Caco-2 (cell line): Measurements from ENCODE around the gene MLPH. TPM values are rescaled to one million over a fixed set of nuclear protein-coding genes. Genes with fewer than 3 reads are reported as not detected.

Experiments
- BruUV-seq: library from RNA; stranded (reverse); fragments of 400-500 nt; replicated peaks from 2 replicates; lab custom pipeline; 2021; lab: Mats Ljungman, UMichigan
- CTCF ChIA-PET: fragments of 300-600 bp; sonication (Branson Sonifier 250); formaldehyde crosslinking; loops from one replicate; lab custom pipeline; 2022; ENCODE audit warnings: antibody characterized with exemption; lab: Charles Lee
- POLR2A ChIA-PET: fragments of 300-600 bp; sonication (Branson Sonifier 250); formaldehyde crosslinking; loops from one replicate; lab custom pipeline; 2022; ENCODE audit warnings: antibody characterized with exemption; lab: Charles Lee
- DNase-seq, 2 experiments: peaks; one replicate each; pipeline versions ENCODE4 v3.0.0 to v3.0.0-alpha.2; 2020 to 2022
- H3K27me3 ChIP-seq: replicated peaks from 2 replicates; pipeline ENCODE4 v1.6.0; 2011; ENCODE audit warnings: low read length; ENCODE audit not compliant: control insufficient read depth, insufficient read depth
- H3K36me3 ChIP-seq: 2 replicates; pipeline ENCODE4 v1.5.1; 2011; ENCODE audit warnings: low read length; ENCODE audit not compliant: control insufficient read depth, insufficient read depth
- H3K4me1 ChIP-seq: fragments of 250-450 bp; sonication (Bioruptor Pico); 2 replicates; pipeline ENCODE4 v1.5.1; 2020; ENCODE audit warnings: mild to moderate bottlenecking
- H3K4me3 ChIP-seq: 2 replicates; pipeline ENCODE4 v1.5.1; 2011; ENCODE audit warnings: low read depth, mild to moderate bottlenecking, control low read depth, low read length
- H3K9me3 ChIP-seq: fragments of 250-450 bp; sonication (Bioruptor Pico); 2 replicates; pipeline ENCODE4 v1.5.1; 2020; ENCODE audit warnings: mild to moderate bottlenecking, moderate library complexity
- H3K27ac Mint-ChIP-seq: one replicate; pipeline ENCODE4 v1.8.0; 2022; ENCODE audit warnings: mixed read lengths; ENCODE audit not compliant: unreplicated experiment
- H3K27me3 Mint-ChIP-seq: one replicate; pipeline ENCODE4 v1.8.0; 2022; ENCODE audit warnings: mixed read lengths; ENCODE audit not compliant: insufficient read depth, unreplicated experiment
- H3K36me3 Mint-ChIP-seq: one replicate; pipeline ENCODE4 v1.8.0; 2022; ENCODE audit warnings: mild to moderate bottlenecking, mixed read lengths; ENCODE audit not compliant: insufficient read depth, unreplicated experiment
- H3K4me1 Mint-ChIP-seq: one replicate; pipeline ENCODE4 v1.8.0; 2022; ENCODE audit warnings: low read depth, mixed read lengths; ENCODE audit not compliant: unreplicated experiment
- H3K4me3 Mint-ChIP-seq: one replicate; pipeline ENCODE4 v1.8.0; 2022; ENCODE audit warnings: mild to moderate bottlenecking, moderate library complexity, mixed read lengths; ENCODE audit not compliant: unreplicated experiment
- H3K9me3 Mint-ChIP-seq: one replicate; pipeline ENCODE4 v1.8.0; 2022; ENCODE audit warnings: mixed read lengths; ENCODE audit not compliant: unreplicated experiment
- intact Hi-C: fragments of 100-400 bp; cut with micrococcal nuclease; formaldehyde crosslinking; loops from one replicate; pipeline ENCODE4 v1.10.0; 2022; ENCODE audit not compliant: unreplicated experiment
- total RNA-seq: library from RNA; stranded (reverse); gene quantifications from 2 replicates; pipeline ENCODE4 v1.2.3, GENCODE V29; 2022
- TF ChIP-seq, protein P1 (sequence below), 2 experiments: fragments of 200-600 bp in 1 of 2; IDR thresholded peaks; 1 replicate in 1 of 2; 2 replicates in 1 of 2; pipeline versions ENCODE4 v1.5.1 to v1.8.0; 2011 to 2022; ENCODE audit warnings: antibody characterized with exemption in 1 of 2, control low read depth in 1 of 2, inconsistent platforms in 1 of 2, low read depth in 1 of 2, low read length in 1 of 2, mild to moderate bottlenecking in 1 of 2, moderate library complexity in 1 of 2; ENCODE audit not compliant: insufficient read depth in 1 of 2, severe bottlenecking in 1 of 2, unreplicated experiment in 1 of 2

MLPH gene
- total RNA-seq, 1 experiment from 2014 or later: not detected

DNA sequence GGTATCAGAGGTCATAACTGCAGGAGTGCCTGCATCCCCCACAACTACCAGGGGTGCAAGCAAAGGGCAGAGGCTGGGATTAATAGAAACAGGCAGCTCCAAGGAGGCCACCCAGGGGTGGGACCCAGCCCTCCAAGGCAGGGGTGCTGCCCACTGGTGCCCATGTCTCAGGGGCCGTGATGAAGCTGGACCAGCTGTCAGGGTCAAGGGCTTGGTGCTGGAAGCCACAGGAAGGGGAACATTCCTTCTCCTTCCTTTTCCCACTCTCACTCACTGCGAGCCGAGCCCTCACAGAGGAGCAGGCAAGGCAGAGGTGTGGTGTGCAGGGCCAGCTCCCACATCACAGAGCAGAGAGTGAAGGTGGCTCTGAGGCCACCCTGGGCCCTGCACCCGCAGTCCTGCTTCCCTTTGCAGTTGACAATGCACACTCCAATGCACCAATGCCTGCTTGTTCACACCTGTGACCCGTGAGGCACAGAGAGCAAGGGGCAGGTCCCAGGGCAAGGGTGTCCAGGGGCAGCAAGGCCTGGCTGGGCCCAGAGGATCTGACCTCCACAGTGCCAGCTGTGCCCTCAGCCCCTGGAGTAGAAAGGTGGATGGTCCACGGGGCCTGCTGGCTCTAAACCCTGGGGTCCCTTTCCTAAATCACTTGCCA is 28.7 kb downstream of the MLPH start:
- no peaks in the 10 kb centered on the region for H3K9me3 ChIP-seq
- no peaks in the 10 kb centered on the region for H3K4me1 Mint-ChIP-seq
- H3K27me3 Mint-ChIP-seq: no peaks in the 10 kb centered on the region
- H3K9me3 Mint-ChIP-seq: no peaks in the 10 kb centered on the region
- H3K4me3 Mint-ChIP-seq: no peak overlapping the region
- no TSS peak for BruUV-seq
- no peaks in the 10 kb centered on the region for H3K4me1 ChIP-seq
- DNase-seq: no peak
- no peak overlapping the region for H3K4me3 ChIP-seq
- no peak overlapping the region for H3K27ac Mint-ChIP-seq
- no peaks in the 10 kb centered on the region for H3K36me3 Mint-ChIP-seq
- intact Hi-C loops: no loop called here
- H3K27me3 ChIP-seq: no peaks in the 10 kb centered on the region
- ChIA-PET POLR2A (no interaction called here), CTCF (no interaction called here)
- TF ChIP-seq, protein P1, sequence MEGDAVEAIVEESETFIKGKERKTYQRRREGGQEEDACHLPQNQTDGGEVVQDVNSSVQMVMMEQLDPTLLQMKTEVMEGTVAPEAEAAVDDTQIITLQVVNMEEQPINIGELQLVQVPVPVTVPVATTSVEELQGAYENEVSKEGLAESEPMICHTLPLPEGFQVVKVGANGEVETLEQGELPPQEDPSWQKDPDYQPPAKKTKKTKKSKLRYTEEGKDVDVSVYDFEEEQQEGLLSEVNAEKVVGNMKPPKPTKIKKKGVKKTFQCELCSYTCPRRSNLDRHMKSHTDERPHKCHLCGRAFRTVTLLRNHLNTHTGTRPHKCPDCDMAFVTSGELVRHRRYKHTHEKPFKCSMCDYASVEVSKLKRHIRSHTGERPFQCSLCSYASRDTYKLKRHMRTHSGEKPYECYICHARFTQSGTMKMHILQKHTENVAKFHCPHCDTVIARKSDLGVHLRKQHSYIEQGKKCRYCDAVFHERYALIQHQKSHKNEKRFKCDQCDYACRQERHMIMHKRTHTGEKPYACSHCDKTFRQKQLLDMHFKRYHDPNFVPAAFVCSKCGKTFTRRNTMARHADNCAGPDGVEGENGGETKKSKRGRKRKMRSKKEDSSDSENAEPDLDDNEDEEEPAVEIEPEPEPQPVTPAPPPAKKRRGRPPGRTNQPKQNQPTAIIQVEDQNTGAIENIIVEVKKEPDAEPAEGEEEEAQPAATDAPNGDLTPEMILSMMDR (IDR thresholded peaks at IDR 0.05; ENCODE audit: insufficient read depth in 1 of 2, low read depth in 1 of 2, low read length in 1 of 2, severe bottlenecking in 1 of 2, unreplicated experiment in 1 of 2): no peak
- H3K36me3 ChIP-seq: no peaks in the 10 kb centered on the region

DNA sequence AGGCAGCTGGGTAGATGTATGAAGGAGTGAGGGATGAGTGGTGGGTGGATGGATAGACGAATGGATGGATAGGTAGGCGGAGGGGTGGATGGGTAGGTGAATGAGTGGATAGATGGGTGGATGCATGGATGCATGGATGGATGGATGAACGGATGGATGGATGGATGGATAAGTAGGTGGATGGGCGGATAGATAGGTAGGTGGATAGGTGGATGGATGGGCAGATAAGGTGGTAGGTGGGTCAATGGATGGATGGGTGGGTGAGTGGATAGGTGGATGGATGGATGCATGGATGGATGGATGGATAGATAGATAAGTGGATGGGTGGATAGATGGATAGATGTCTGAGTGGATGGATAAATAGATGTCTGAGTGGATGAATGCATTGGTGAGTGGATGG is 30.1 kb downstream of the MLPH start:
- intact Hi-C loops: no loop called here
- no peaks in the 10 kb centered on the region for H3K36me3 ChIP-seq

DNA sequence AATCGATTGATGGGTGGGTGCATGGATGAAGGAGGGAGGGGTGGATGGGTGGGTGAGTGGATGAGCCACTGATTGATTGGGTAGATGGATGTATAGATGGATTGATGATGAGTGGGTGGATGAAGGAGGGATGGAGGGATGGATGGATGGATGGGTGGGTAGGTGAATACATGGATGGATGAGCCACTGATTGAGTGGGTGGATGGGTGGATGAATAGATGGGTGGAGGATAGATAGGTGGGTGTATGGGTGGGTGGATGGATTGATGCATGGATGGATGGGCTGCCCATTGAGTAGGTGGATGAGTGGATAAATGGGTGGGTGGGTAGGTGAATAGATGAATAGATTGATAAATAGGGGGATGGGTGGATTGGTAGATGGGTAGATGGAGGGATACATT is 30.9 kb downstream of the MLPH start:
- TF ChIP-seq, protein P1 (IDR thresholded peaks at IDR 0.05; ENCODE audit: insufficient read depth in 1 of 2, low read depth in 1 of 2, low read length in 1 of 2, severe bottlenecking in 1 of 2, unreplicated experiment in 1 of 2): no peak
- no peak for DNase-seq
- BruUV-seq: no TSS peak
- ChIA-PET CTCF (no interaction called here), POLR2A (no interaction called here)
- no peaks in the 10 kb centered on the region for H3K27me3 ChIP-seq
- H3K36me3 Mint-ChIP-seq: no peaks in the 10 kb centered on the region
- no peaks in the 10 kb centered on the region for H3K9me3 Mint-ChIP-seq
- H3K9me3 ChIP-seq: no peaks in the 10 kb centered on the region
- no peaks in the 10 kb centered on the region for H3K27me3 Mint-ChIP-seq
- no peaks in the 10 kb centered on the region for H3K36me3 ChIP-seq
- no peak overlapping the region for H3K4me3 ChIP-seq
- intact Hi-C loops: no loop called here
- H3K4me3 Mint-ChIP-seq: no peak overlapping the region
- no peaks in the 10 kb centered on the region for H3K4me1 ChIP-seq
- no peaks in the 10 kb centered on the region for H3K4me1 Mint-ChIP-seq
- H3K27ac Mint-ChIP-seq: no peak overlapping the region

More for the DNA sequence above, 30.1 kb downstream of the MLPH start:
- no TSS peak for BruUV-seq
- Mint-ChIP-seq H3K4me3 (no peak overlapping the region), H3K36me3 (no peaks in the 10 kb centered on the region), H3K27me3 (no peaks in the 10 kb centered on the region), H3K27ac (no peak overlapping the region), H3K4me1 (no peaks in the 10 kb centered on the region), H3K9me3 (no peaks in the 10 kb centered on the region)
- Histone ChIP-seq H3K27me3 (no peaks in the 10 kb centered on the region), H3K4me3 (no peak overlapping the region), H3K4me1 (no peaks in the 10 kb centered on the region), H3K9me3 (no peaks in the 10 kb centered on the region)
- ChIA-PET POLR2A (no interaction called here), CTCF (no interaction called here)
- TF ChIP-seq, protein P1 (IDR thresholded peaks at IDR 0.05; ENCODE audit: insufficient read depth in 1 of 2, low read depth in 1 of 2, low read length in 1 of 2, severe bottlenecking in 1 of 2, unreplicated experiment in 1 of 2): no peak
- DNase-seq: no peak
